ENCODE data around the gene SFPQ. TPM values are rescaled to one million over a fixed set of nuclear protein-coding genes. Genes with fewer than 3 reads are reported as not detected.

The SFPQ gene
- total and polyA plus RNA-seq, 2 donors (not counting 1 experiment from before 2014, with no cell fraction given) = 192 to 411 TPM

- CTCF ChIA-PET = interaction anchor here (0.9 kb wide), 1 partner anchor 258 kb away, joined by 5 read pairs; no protein-coding TSS in a partner anchor
- peaks cover 3% of the 10 kb centered on the region for H3K79me2 ChIP-seq (ENCODE audit: control insufficient read depth, insufficient read depth, low read length)
- H3K27me3 ChIP-seq (replicated peaks in 1 of 4; ENCODE audit: control extremely low read depth in 1 of 4, control insufficient read depth in 3 of 4, insufficient read depth in 4 of 4, low read length in 3 of 4) = no peaks in the 10 kb centered on the region
- no peak overlapping the region for H3K9ac ChIP-seq (ENCODE audit: low read length)
- no peak overlapping the region for H3K4me3 ChIP-seq (ENCODE audit: control extremely low read depth in 1 of 5, extremely low read depth in 1 of 5, insufficient read depth in 1 of 5, low read depth in 2 of 5, low read length in 4 of 5)
- TF ChIP-seq EZH2 (IDR thresholded peaks at IDR 0.05; ENCODE audit: borderline replicate concordance, insufficient read depth, low read depth, low read length, poor library complexity, severe bottlenecking) (no peak), CTCF (IDR thresholded peaks at IDR 0.05) (no peak)
- no peak overlapping the region for H3K4me2 ChIP-seq (replicated peaks; ENCODE audit: low read depth, low read length, poor library complexity, severe bottlenecking)
- intact Hi-C loops (cut with micrococcal nuclease) = no loop called here
- no peak overlapping the region for H2AFZ ChIP-seq (ENCODE audit: insufficient read depth, low read depth, low read length, poor library complexity, severe bottlenecking)
- H3K27ac ChIP-seq (ENCODE audit: low read length in 2 of 2) = no peak overlapping the region
- H3K36me3 ChIP-seq (replicated peaks in 1 of 2; ENCODE audit: control extremely low read depth in 1 of 2, control insufficient read depth in 1 of 2, extremely low read depth in 1 of 2, insufficient read depth in 2 of 2, low read length in 1 of 2) = peaks cover 8 to 69% of the 10 kb centered on the region in 2 experiments
- no peak for ATAC-seq (ENCODE audit: low read depth)
- Mint-ChIP-seq H3K27ac (no peak overlapping the region), H3K4me3 (no peak overlapping the region), H3K4me1 (peaks cover 20% of the 10 kb centered on the region), H3K9me3 (ENCODE audit: insufficient read depth) (no peaks in the 10 kb centered on the region), H3K27me3 (no peaks in the 10 kb centered on the region)
- H4K20me1 ChIP-seq (ENCODE audit: control insufficient read depth, insufficient read depth, low read length, poor library complexity, severe bottlenecking) = peaks cover 34% of the 10 kb centered on the region
- no peak for DNase-seq
- 100% methylated on average over 1 of the region's 4 CpGs for WGBS (ENCODE audit: insufficient coverage)
- H3K9me3 ChIP-seq (ENCODE audit: control extremely low read depth in 1 of 3, control insufficient read depth in 2 of 3, insufficient read depth in 1 of 3, low read length in 2 of 3) = no peaks in the 10 kb centered on the region
- POLR2A ChIA-PET = no interaction called here
- no peaks in the 10 kb centered on the region for H3K4me1 ChIP-seq (ENCODE audit: control insufficient read depth in 2 of 2, insufficient read depth in 2 of 2, low read length in 2 of 2)
These were observed 15.6 kb downstream of the SFPQ start for GRCh38 chr1:35177237-35177786.

- no peak overlapping the region for H3K4me2 ChIP-seq (replicated peaks; ENCODE audit: low read depth, low read length, poor library complexity, severe bottlenecking)
- 100% methylated on average over 1 of the region's 1 CpG for WGBS (ENCODE audit: insufficient coverage)
- H3K27ac ChIP-seq (ENCODE audit: low read length in 2 of 2) = no peak overlapping the region
- peaks cover 8 to 53% of the 10 kb centered on the region in 2 experiments for H3K36me3 ChIP-seq (replicated peaks in 1 of 2; ENCODE audit: control extremely low read depth in 1 of 2, control insufficient read depth in 1 of 2, extremely low read depth in 1 of 2, insufficient read depth in 2 of 2, low read length in 1 of 2)
- H2AFZ ChIP-seq (ENCODE audit: insufficient read depth, low read depth, low read length, poor library complexity, severe bottlenecking) = no peak overlapping the region
- DNase-seq = peak; percentile 17
- TF ChIP-seq EZH2 (IDR thresholded peaks at IDR 0.05; ENCODE audit: borderline replicate concordance, insufficient read depth, low read depth, low read length, poor library complexity, severe bottlenecking) (no peak), CTCF (IDR thresholded peaks at IDR 0.05) (no peak)
- ChIA-PET CTCF (no interaction called here), POLR2A (no interaction called here)
- H3K4me1 ChIP-seq (ENCODE audit: control insufficient read depth in 2 of 2, insufficient read depth in 2 of 2, low read length in 2 of 2) = no peaks in the 10 kb centered on the region
- H3K4me3 ChIP-seq (ENCODE audit: control extremely low read depth in 1 of 5, extremely low read depth in 1 of 5, insufficient read depth in 1 of 5, low read depth in 2 of 5, low read length in 4 of 5) = no peak overlapping the region
- H3K9me3 Mint-ChIP-seq (ENCODE audit: insufficient read depth) = no peaks in the 10 kb centered on the region
- no peak overlapping the region for H3K4me3 Mint-ChIP-seq
- no peaks in the 10 kb centered on the region for H3K9me3 ChIP-seq (ENCODE audit: control extremely low read depth in 1 of 3, control insufficient read depth in 2 of 3, insufficient read depth in 1 of 3, low read length in 2 of 3)
- H3K4me1 Mint-ChIP-seq = peaks cover 15% of the 10 kb centered on the region
- no peak overlapping the region for H3K9ac ChIP-seq (ENCODE audit: low read length)
- peaks cover 3% of the 10 kb centered on the region for H3K79me2 ChIP-seq (ENCODE audit: control insufficient read depth, insufficient read depth, low read length)
- H4K20me1 ChIP-seq (ENCODE audit: control insufficient read depth, insufficient read depth, low read length, poor library complexity, severe bottlenecking) = peaks cover 24% of the 10 kb centered on the region
- H3K27ac Mint-ChIP-seq = no peak overlapping the region
- no peaks in the 10 kb centered on the region for H3K27me3 Mint-ChIP-seq
- ATAC-seq (ENCODE audit: low read depth) = no peak
- intact Hi-C loops (cut with micrococcal nuclease) = no loop called here
- H3K27me3 ChIP-seq (replicated peaks in 1 of 4; ENCODE audit: control extremely low read depth in 1 of 4, control insufficient read depth in 3 of 4, insufficient read depth in 4 of 4, low read length in 3 of 4) = no peaks in the 10 kb centered on the region
These were observed 17.3 kb downstream of the SFPQ start for GRCh38 chr1:35175602-35176001.
